ENCODE data around the gene ASB7.
A peak's percentile ranks its signal among the peaks of the same experiment; 100 is the strongest.

The ASB7 gene, protein sequence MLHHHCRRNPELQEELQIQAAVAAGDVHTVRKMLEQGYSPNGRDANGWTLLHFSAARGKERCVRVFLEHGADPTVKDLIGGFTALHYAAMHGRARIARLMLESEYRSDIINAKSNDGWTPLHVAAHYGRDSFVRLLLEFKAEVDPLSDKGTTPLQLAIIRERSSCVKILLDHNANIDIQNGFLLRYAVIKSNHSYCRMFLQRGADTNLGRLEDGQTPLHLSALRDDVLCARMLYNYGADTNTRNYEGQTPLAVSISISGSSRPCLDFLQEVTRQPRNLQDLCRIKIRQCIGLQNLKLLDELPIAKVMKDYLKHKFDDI

DNA sequence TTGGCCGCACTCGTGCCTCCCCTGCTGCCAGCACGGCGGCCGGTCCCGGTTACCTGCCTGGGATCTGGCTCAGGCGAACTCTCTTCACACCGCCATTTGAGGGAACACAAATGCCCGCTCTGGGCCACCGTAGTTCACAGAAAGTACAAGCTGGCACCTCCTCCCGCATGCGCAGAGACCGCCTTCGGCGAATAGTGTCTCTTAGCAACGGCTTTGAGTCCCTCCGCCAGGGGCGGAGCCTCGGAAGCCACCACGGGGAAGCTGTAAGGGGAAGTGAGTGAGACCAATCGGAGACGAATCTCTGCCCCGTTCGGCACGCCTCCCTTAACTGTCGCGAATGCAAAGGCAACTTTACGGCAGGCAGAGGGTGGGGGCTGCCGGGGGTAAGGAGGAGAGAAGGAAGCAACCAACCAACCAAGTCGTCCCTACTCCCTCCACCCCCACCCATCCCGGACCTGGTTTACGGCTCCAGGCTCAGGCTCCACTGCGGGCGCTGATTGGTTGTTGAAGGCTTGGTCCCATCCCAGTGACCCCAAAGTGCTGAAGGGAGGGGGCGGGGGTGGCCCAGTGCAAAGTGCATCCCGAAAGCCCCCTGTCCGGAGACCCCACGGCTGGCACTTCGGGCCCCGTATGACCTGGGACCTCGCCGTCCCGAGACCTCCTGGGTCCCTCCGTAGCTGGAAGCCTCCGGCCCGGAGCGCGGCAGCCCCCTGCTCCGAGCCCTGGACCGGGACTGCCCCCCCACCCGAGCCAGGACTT, at the start of gene ASB7, which contains the start of gene LINS1:
Gene ASB7, plus strand, starts transcription at position 526 of the 759 bp plus-strand sequence. CDS start 9,628 bp downstream, outside the sequence.
Gene LINS1, minus strand, starts transcription at position 121 of the 759 bp plus-strand sequence. CDS start 21,342 bp downstream, outside the sequence.
- H3K27ac Mint-ChIP-seq: peak within 1 kb of the TSS; percentile 93
- H3K27me3 Mint-ChIP-seq: no peaks in the 10 kb centered on the region
- peaks cover 53% of the 10 kb centered on the region for H3K4me1 Mint-ChIP-seq (ENCODE audit: low read depth)
- no peaks in the 10 kb centered on the region for H3K9me3 Mint-ChIP-seq
- H3K36me3 Mint-ChIP-seq (ENCODE audit: low read depth): peaks cover 38% of the 10 kb centered on the region
- no peak within 1 kb of the TSS for H3K4me3 Mint-ChIP-seq

DNA sequence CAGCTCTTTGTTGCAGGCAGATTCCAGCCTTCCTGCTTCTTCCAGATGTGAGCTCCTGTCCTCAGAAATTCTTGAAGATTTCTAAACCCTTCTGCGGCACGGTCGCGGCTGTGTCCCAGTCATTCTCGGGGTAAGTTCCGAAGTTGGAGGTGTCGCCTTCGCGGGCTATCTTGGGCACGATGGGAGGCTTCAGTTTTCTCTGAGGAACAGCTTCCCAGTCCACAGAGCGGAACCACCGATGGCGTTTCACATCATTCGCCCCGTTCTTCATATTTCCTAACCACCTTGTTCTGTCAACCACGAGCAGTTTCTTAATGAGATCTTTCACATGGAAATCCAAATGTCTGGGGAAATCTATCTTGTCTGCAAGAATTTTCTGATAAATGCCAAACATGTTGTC, 48.9 kb upstream of the ASB7 start:
- H3K27ac Mint-ChIP-seq: no peak overlapping the region
- H3K4me1 Mint-ChIP-seq (ENCODE audit: low read depth): no peaks in the 10 kb centered on the region
- no peak overlapping the region for H3K4me3 Mint-ChIP-seq
- H3K9me3 Mint-ChIP-seq: no peaks in the 10 kb centered on the region
- peaks cover 29% of the 10 kb centered on the region for H3K36me3 Mint-ChIP-seq (ENCODE audit: low read depth)
- H3K27me3 Mint-ChIP-seq: no peaks in the 10 kb centered on the region

DNA sequence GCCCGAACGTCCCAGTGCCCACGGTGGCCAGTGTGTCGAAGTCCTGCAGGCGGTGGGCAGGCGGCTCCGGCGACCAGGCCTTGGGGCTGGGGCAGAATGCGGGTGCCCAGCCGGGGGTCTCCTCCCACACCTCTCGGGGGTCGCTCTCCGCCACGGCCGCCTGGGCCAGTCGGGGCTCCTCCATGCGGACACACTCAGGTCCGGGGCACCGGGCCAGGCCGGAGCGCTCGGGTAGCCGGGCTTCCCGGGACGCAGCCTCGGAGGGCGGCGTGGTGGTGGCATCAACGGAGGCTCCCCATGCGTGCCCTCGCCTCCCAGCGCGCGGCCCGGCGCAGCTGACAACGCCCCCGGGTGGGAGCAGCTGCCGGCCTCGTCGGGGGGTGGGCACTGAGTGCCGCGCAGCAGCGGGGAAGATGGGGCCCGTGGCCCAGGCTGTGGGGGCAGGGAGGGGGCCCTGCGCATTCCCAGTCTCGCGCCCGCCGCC, 43.6 kb upstream of the ASB7 start:
- Mint-ChIP-seq H3K27ac (no peak overlapping the region), H3K36me3 (ENCODE audit: low read depth) (peaks cover 44% of the 10 kb centered on the region), H3K4me1 (ENCODE audit: low read depth) (no peaks in the 10 kb centered on the region), H3K4me3 (no peak overlapping the region), H3K27me3 (no peaks in the 10 kb centered on the region), H3K9me3 (no peaks in the 10 kb centered on the region)

DNA sequence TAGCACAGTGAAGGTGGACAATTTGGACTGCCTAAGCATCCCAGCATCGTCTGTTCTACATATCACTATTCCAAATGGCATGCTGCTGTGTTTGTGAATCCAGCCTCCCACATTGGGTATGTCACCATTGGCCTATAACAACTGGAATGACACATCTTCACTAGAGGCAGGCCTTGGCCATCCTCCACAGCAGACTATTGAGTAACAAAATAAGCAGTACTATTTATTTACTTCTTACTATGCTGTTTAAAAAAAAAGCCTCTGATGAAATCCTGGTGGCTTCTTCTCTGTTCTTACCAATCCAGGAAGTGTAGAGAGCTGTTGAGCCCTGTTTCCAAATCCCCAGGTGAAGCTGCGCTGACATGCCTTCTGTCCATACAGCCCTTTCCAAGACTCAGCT, 43.1 kb upstream of the ASB7 start:
- H3K4me1 Mint-ChIP-seq (ENCODE audit: low read depth): no peaks in the 10 kb centered on the region
- no peak overlapping the region for H3K4me3 Mint-ChIP-seq
- H3K27me3 Mint-ChIP-seq: no peaks in the 10 kb centered on the region
- no peak overlapping the region for H3K27ac Mint-ChIP-seq
- no peaks in the 10 kb centered on the region for H3K9me3 Mint-ChIP-seq
- peaks cover 43% of the 10 kb centered on the region for H3K36me3 Mint-ChIP-seq (ENCODE audit: low read depth)

DNA sequence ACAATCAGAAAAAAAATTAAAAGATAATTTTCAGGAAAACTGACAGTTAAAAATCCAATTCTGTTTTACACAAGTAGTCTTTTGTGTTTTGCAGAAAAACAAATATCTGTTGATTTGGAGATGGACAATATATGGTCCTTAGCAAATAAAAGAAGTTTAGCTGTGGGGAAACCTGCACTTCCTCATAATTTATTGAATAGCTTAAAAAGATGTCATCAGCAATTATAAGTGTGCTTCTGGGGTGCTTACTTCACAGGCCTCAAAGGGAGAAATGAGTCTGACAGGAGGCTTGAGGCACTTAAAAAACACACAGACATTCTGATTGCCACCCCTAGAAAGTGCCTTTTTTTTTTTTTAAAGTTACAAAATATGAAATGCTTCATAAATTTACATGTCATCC, 42.1 kb upstream of the ASB7 start:
- Mint-ChIP-seq H3K9me3 (no peaks in the 10 kb centered on the region), H3K36me3 (ENCODE audit: low read depth) (peaks cover 50% of the 10 kb centered on the region), H3K27me3 (no peaks in the 10 kb centered on the region), H3K27ac (no peak overlapping the region), H3K4me1 (ENCODE audit: low read depth) (no peaks in the 10 kb centered on the region), H3K4me3 (no peak overlapping the region)

DNA sequence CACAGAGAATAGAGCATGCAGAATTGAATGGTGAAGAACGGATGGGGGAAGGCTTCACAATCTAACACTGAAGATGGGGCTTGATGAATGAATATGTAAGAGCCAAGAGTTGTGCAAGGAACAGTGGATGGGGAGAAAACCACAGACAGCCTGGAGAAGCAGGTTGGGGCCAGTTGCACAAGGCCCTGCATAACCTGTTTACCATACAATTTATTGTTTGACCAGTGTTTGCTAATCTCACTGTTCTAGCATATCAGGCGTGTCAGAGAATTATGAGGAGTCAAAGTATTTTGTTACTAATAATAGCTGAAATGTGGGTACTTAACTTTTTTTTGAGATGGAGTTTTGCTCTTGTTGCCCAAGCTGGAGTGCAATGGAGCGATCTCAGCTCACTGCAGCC, 36.8 kb upstream of the ASB7 start:
- Mint-ChIP-seq H3K4me1 (ENCODE audit: low read depth) (peaks cover 6% of the 10 kb centered on the region), H3K9me3 (no peaks in the 10 kb centered on the region), H3K27me3 (no peaks in the 10 kb centered on the region), H3K27ac (no peak overlapping the region), H3K4me3 (no peak overlapping the region), H3K36me3 (ENCODE audit: low read depth) (peaks cover 79% of the 10 kb centered on the region)

DNA sequence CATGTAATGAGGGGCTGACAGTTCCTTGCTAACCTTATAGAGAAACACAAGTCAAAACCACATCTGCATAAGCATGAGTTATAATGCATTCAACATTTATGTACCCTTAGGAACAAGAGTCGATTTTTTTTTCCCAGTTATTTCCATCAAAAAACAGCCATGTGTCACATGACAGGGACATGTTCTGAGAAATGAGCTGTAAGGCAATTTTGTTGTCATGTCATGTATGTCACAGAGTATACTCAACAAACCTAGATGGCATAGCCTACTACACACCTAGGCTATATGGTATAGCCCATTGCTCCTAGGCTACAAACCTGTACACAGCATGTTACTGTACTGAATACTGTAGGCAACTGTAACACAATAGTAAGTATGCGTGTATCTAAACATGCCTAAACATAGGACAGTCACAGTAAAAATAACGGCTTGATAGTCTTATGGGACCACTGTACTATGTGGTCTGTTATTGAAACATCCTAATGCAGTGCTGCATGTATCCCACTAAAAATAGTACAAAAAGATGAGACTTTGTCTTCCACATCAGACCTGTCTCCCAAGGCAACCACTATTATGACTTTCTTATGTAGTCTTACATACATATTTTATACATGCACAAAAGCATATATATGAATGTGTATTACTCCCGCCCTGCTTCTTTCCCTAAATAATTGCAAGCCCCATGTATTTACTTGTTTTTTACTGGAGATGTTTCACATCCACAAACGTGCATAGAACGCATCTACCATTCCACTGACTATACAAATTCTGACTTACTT, 35.4 kb upstream of the ASB7 start:
- Mint-ChIP-seq H3K27ac (no peak overlapping the region), H3K4me3 (no peak overlapping the region), H3K36me3 (ENCODE audit: low read depth) (peaks cover 81% of the 10 kb centered on the region), H3K4me1 (ENCODE audit: low read depth) (peaks cover 21% of the 10 kb centered on the region), H3K9me3 (no peaks in the 10 kb centered on the region), H3K27me3 (no peaks in the 10 kb centered on the region)

DNA sequence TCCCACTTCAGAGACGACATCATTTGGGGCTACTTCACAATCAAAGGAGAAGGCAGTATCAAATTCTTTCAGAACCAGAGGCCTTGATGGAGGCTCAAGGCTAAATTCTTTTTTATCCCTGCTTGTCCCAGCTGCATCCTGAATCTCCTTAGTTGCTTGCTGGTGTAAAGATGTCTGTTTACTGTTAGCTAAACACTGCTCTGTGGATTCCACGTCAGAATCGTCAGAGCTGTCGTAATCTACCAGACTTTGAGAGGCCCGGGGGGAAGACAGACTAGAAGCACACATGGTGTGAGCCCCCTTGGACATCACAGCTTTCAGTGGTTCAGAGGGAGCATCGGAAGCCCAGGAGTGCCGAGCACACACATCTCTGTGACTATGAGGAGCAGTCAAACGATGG, 33.0 kb upstream of the ASB7 start:
- H3K36me3 Mint-ChIP-seq (ENCODE audit: low read depth): peaks cover 78% of the 10 kb centered on the region
- H3K4me3 Mint-ChIP-seq: no peak overlapping the region
- H3K4me1 Mint-ChIP-seq (ENCODE audit: low read depth): peaks cover 29% of the 10 kb centered on the region
- peak overlapping the region; percentile 19 for H3K27ac Mint-ChIP-seq
- H3K9me3 Mint-ChIP-seq: no peaks in the 10 kb centered on the region
- no peaks in the 10 kb centered on the region for H3K27me3 Mint-ChIP-seq

DNA sequence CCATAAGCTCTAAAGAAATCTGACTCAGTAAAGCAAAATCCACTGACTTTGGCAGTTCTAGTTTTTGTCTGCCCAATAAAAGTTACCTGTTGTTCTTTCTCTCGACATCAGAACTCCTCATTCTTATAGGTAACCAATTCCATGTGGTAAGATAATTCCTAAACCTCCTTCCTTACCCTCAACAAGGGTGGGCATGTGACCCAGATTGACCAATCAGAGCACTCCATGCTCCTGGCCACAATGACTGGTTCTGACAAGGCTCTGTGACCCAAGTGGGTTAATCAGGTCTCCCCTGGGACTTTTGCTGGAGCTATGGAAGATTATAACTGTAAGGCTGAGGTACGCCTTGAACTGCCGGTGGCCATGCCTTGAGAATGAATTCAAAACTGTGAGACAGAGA, 32.1 kb upstream of the ASB7 start:
- H3K9me3 Mint-ChIP-seq: no peaks in the 10 kb centered on the region
- peaks cover 29% of the 10 kb centered on the region for H3K4me1 Mint-ChIP-seq (ENCODE audit: low read depth)
- no peaks in the 10 kb centered on the region for H3K27me3 Mint-ChIP-seq
- no peak overlapping the region for H3K4me3 Mint-ChIP-seq
- peaks cover 78% of the 10 kb centered on the region for H3K36me3 Mint-ChIP-seq (ENCODE audit: low read depth)
- peak overlapping the region; percentile 73 for H3K27ac Mint-ChIP-seq

DNA sequence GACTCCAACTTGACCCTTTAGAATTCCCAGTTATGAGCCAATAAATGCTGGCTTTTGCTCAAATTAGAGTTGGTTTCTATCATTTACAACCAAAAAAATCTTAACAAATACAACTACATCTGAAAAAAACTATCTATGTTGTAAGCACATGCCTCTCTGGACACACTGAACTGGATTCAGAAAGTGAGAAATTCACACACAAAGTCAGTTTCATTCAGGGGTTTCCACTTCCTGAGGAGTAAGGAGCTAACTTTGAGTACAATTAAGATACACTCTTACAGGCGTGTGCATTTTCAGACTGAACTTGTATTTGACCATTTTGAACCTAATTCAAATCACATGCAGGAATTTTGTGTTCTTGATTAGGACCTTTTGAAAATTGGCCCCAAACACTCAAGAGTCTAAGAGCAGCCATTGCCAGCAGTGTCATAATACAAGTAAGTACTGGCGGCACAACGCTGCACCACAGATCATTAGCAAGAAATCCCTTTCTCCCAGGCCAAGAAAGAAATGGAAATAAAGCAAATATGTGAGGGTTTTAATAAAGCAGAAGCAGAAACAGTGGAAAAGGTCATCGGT, 31.6 kb upstream of the ASB7 start:
- Mint-ChIP-seq H3K27me3 (no peaks in the 10 kb centered on the region), H3K27ac (peak overlapping the region; percentile 73), H3K4me3 (no peak overlapping the region), H3K36me3 (ENCODE audit: low read depth) (peaks cover 78% of the 10 kb centered on the region), H3K9me3 (no peaks in the 10 kb centered on the region), H3K4me1 (ENCODE audit: low read depth) (peaks cover 31% of the 10 kb centered on the region)

DNA sequence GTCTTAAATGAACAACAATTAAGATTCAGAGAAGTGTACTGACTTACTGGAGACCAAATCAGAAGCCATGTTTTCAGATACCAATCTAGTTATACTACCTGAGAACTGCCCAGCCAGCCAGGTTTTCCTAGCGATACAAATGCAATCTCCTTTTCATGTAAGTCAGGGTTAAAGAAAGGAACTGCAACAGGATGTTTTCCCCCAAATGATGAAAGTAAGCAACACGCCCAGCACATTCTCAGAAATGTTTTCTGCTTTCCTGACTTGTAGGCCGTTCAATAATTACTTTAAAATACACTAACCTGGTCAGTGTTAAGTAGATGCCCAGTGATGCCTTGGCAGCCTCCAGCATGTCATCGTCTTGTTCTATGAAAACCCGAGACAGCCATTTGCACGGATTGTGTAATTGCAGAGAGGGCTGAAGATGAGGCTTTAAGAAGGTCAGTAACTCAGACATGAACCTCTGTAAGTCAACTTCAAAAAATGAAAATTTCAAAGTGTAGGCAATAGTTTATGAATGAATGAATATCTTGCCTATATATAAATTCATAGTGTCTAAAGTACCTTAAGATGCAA, 30.7 kb upstream of the ASB7 start:
- Mint-ChIP-seq H3K4me3 (no peak overlapping the region), H3K27me3 (no peaks in the 10 kb centered on the region), H3K4me1 (ENCODE audit: low read depth) (peaks cover 39% of the 10 kb centered on the region), H3K9me3 (no peaks in the 10 kb centered on the region), H3K27ac (peak overlapping the region; percentile 45), H3K36me3 (ENCODE audit: low read depth) (peaks cover 80% of the 10 kb centered on the region)

DNA sequence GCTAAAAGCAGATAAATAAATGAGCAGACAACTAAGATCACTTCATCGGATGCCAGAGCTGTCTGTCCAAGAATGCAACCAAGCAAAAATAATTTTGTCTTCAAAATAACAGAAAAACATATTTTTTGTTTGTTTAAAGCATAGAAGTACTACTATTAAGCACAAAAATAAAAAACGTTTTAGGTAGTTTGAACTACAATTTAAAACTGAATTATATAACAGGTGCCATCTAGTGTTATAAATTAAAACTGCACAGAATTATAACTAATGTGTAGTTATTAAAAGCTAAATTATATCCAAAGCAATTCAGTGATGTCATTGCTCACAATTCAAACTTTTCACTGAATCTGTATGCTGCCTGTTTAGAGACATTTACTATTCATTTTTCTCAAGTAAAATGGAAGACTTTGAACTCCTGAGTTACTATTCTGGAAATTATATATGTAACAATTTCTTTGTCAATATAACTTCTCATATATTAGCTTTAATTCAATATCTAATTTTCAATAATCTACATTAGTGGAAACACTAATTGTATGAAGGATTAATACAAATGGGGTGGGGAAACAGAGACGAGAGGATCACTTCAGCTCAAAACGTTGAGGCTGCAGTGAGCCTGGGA, 29.9 kb upstream of the ASB7 start:
- H3K27me3 Mint-ChIP-seq: no peaks in the 10 kb centered on the region
- no peak overlapping the region for H3K4me3 Mint-ChIP-seq
- peaks cover 75% of the 10 kb centered on the region for H3K36me3 Mint-ChIP-seq (ENCODE audit: low read depth)
- H3K4me1 Mint-ChIP-seq (ENCODE audit: low read depth): peaks cover 41% of the 10 kb centered on the region
- H3K27ac Mint-ChIP-seq: no peak overlapping the region
- H3K9me3 Mint-ChIP-seq: no peaks in the 10 kb centered on the region

DNA sequence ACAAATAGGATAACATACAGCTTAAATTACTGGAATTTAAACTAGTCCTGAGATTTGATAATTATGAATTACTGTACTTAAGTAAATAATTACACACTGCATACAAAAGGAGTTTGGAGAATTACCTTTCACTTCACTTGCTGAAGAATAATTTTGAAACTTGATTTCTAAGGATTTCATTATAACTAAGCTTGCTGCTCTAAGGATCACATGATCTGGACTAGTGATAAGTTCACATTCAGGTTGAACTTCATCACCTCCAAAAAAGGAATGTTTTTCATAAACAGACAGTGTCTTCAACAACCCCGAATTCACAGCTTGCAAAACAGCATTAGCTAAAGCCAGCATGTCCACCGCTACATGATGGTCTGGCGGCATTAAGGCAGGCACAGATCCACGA, 28.9 kb upstream of the ASB7 start:
- H3K4me3 Mint-ChIP-seq: no peak overlapping the region
- no peaks in the 10 kb centered on the region for H3K27me3 Mint-ChIP-seq
- H3K4me1 Mint-ChIP-seq (ENCODE audit: low read depth): peaks cover 41% of the 10 kb centered on the region
- H3K9me3 Mint-ChIP-seq: no peaks in the 10 kb centered on the region
- H3K27ac Mint-ChIP-seq: peak overlapping the region; percentile 37
- peaks cover 71% of the 10 kb centered on the region for H3K36me3 Mint-ChIP-seq (ENCODE audit: low read depth)

DNA sequence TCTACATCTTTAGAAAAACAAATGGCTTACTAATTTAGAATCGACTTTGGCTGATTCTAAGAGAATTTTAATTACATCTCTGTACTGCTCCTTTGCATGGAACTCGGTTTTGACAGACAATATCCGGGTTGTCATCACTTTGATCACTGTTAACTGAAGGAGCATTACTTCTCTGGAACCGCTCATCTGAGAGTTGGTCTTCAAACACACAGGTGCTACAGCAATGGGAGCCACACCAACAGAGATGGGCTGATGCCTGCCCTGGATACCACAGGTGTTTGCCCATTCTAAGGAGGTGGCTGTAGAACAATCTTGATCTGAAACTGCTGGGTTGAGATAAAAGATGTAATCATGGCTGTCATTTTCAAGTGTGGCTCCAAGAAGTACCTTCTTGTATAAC, 22.0 kb upstream of the ASB7 start:
- H3K4me3 Mint-ChIP-seq: no peak overlapping the region
- H3K9me3 Mint-ChIP-seq: no peaks in the 10 kb centered on the region
- peaks cover 77% of the 10 kb centered on the region for H3K36me3 Mint-ChIP-seq (ENCODE audit: low read depth)
- H3K27me3 Mint-ChIP-seq: no peaks in the 10 kb centered on the region
- H3K27ac Mint-ChIP-seq: peak overlapping the region; percentile 2
- peaks cover 49% of the 10 kb centered on the region for H3K4me1 Mint-ChIP-seq (ENCODE audit: low read depth)
